Left lobe of liver (tissue), 2 donors: ENCODE data around the gene TM2D1. TPM values are rescaled to one million over a fixed set of nuclear protein-coding genes. Genes with fewer than 3 reads are reported as not detected.
"Not testable (repeated sequence)": the region's sequence is repeated elsewhere in the genome, so short reads cannot be mapped to it uniquely, and the experiment has no call there.

Experiments used
- ATAC-seq: fragments of 200-7000 bp; cut with Tn5 transposase; one replicate; pipeline ENCODE4 v1.9.1; 2020; ENCODE audit warnings: mild to moderate bottlenecking, moderate library complexity
- DNase-seq: peaks from one replicate; pipeline ENCODE4 v3.0.0-alpha.2; 2020; ENCODE audit warnings: low spot score
- total RNA-seq: library from RNA; stranded (reverse); gene quantifications from one replicate; pipeline ENCODE4 v1.2.1, GENCODE V29; 2021
- donor health status: DM: no; HTN: no; CAD: no; lungs with moderate emphysema.
- donor health status: DM: no; HTN: yes; CAD: no.

The TM2D1 gene
- 14.4 TPM for total RNA-seq

- ATAC-seq: peak; percentile 99
Measured at GRCh38 chr1:61724813-61725694, at the start of gene TM2D1. TM2D1 (minus strand) TSS chr1:61725141; CDS start chr1:61725120, 21 bp downstream.

GRCh38 chr1:61770131-61770530 is 45.2 kb upstream of the TM2D1 start:
- no peak for ATAC-seq

More at GRCh38 chr1:61724813-61725694, at the start of gene TM2D1:
- peak; percentile 92 for DNase-seq

GRCh38 chr1:61757950-61758349 is 33.0 kb upstream of the TM2D1 start:
- ATAC-seq: no peak

More at GRCh38 chr1:61770131-61770530, 45.2 kb upstream of the TM2D1 start:
- no peak for DNase-seq

GRCh38 chr1:61756773-61757172 is 31.8 kb upstream of the TM2D1 start:
- no peak for ATAC-seq
- DNase-seq: no peak

More at GRCh38 chr1:61757950-61758349, 33.0 kb upstream of the TM2D1 start:
- DNase-seq: no peak

GRCh38 chr1:61754545-61754944 is 29.6 kb upstream of the TM2D1 start:
- DNase-seq (no peak), ATAC-seq (no peak)

GRCh38 chr1:61753998-61754508 is 29.1 kb upstream of the TM2D1 start:
- ATAC-seq (no peak), DNase-seq (no peak)

- peak; percentile 31 for ATAC-seq
- DNase-seq: no peak
Measured at GRCh38 chr1:61752921-61753389, 28.0 kb upstream of the TM2D1 start.

- no peak for ATAC-seq
- DNase-seq: no peak
Measured at GRCh38 chr1:61749574-61749973, 24.6 kb upstream of the TM2D1 start.

- DNase-seq (no peak), ATAC-seq (no peak)
Measured at GRCh38 chr1:61748566-61748965, 23.6 kb upstream of the TM2D1 start.

GRCh38 chr1:61746813-61747212 is 21.9 kb upstream of the TM2D1 start:
- ATAC-seq (peak; percentile 25), DNase-seq (no peak)

GRCh38 chr1:61743716-61744580 is 19.0 kb upstream of the TM2D1 start:
- no peak for DNase-seq
- ATAC-seq: no peak

- DNase-seq (no peak), ATAC-seq (no peak)
Measured at GRCh38 chr1:61743431-61743705, 18.4 kb upstream of the TM2D1 start.

GRCh38 chr1:61742620-61743430 is 17.9 kb upstream of the TM2D1 start:
- peak; percentile 69 for ATAC-seq
- peak; percentile 58 for DNase-seq

- ATAC-seq: peak; percentile 94
Measured at GRCh38 chr1:61741711-61742619, 17.0 kb upstream of the TM2D1 start, which contains the start of gene PATJ. PATJ (plus strand) TSS chr1:61742480; CDS start chr1:61762893, 20,413 bp downstream.

GRCh38 chr1:61740751-61741700 is 16.1 kb upstream of the TM2D1 start:
- no peak for ATAC-seq
- no peak for DNase-seq

More at GRCh38 chr1:61741711-61742619, 17.0 kb upstream of the TM2D1 start, which contains the start of gene PATJ:
- peak; percentile 85 for DNase-seq

GRCh38 chr1:61732726-61733125 is 7.8 kb upstream of the TM2D1 start:
- no peak for DNase-seq
- no peak for ATAC-seq

GRCh38 chr1:61730679-61731078 is 5.7 kb upstream of the TM2D1 start:
- not testable (repeated sequence) for ATAC-seq, DNase-seq

- ATAC-seq: no peak
- no peak for DNase-seq
Measured at GRCh38 chr1:61727544-61727943, 2.6 kb upstream of the TM2D1 start.
